HepG2 (cell line): ENCODE data around the gene RGS2. TPM values are rescaled to one million over a fixed set of nuclear protein-coding genes. Genes with fewer than 3 reads are reported as not detected.

Experiments
- ATF7-NPFF ChIP-seq: sonication (generic); formaldehyde crosslinking; IDR thresholded peaks from 2 replicates; pipeline ENCODE4 v1.8.1; 2023; ENCODE audit warnings: mild to moderate bottlenecking, low read depth, missing genetic modification reagents, moderate library complexity
- GATAD2A ChIP-seq: IDR thresholded peaks from 2 replicates; pipeline ENCODE4 v1.6.1; 2016
- HMG20B ChIP-seq: conservative IDR thresholded peaks from 2 replicates; pipeline ENCODE4 v1.6.1; 2016; ENCODE audit warnings: missing genetic modification reagents, missing compliant biosample characterization
- HNF4G ChIP-seq, 2 experiments: sonication (generic) in 1 of 2; formaldehyde crosslinking in 1 of 2; IDR thresholded peaks; 2 replicates each; pipeline versions ENCODE4 v1.4.0 to v1.6.1; 2011 to 2020; ENCODE audit warnings: borderline replicate concordance in 2 of 2, low read depth in 2 of 2, mild to moderate bottlenecking in 2 of 2, low read length in 1 of 2, missing genetic modification reagents in 1 of 2, moderate library complexity in 1 of 2
- JUN ChIP-seq: sonication (generic); formaldehyde crosslinking; IDR thresholded peaks from 2 replicates; pipeline ENCODE4 v1.4.0; 2020; ENCODE audit warnings: mild to moderate bottlenecking, missing genetic modification reagents
- LBX2 ChIP-seq: sonication (generic); formaldehyde crosslinking; IDR thresholded peaks from 2 replicates; pipeline ENCODE4 v1.5.0; 2020; ENCODE audit warnings: missing genetic modification reagents, mild to moderate bottlenecking, borderline replicate concordance
- NCOR1 ChIP-seq: fragments of 200-600 bp; sonication (generic); IDR thresholded peaks from 2 replicates; pipeline ENCODE4 v1.7.0; 2017; ENCODE audit warnings: antibody characterized with exemption, low read length, borderline replicate concordance
- PHB2 ChIP-seq: fragments of 450-650 bp; IDR thresholded peaks from 2 replicates; pipeline ENCODE4 v1.6.1; 2018; ENCODE audit not compliant: partially characterized antibody
- REST ChIP-seq, 2 experiments: IDR thresholded peaks; 2 replicates each; pipeline ENCODE4 v1.6.1; 2011 to 2012; ENCODE audit warnings: low read length in 2 of 2, borderline replicate concordance in 1 of 2, low read depth in 1 of 2, mild to moderate bottlenecking in 1 of 2, moderate library complexity in 1 of 2
- TFAP4 ChIP-seq: sonication (generic); IDR thresholded peaks from 2 replicates; pipeline ENCODE4 v1.6.1; 2016; ENCODE audit warnings: low read depth, borderline replicate concordance
- TMF1 ChIP-seq: sonication (generic); formaldehyde crosslinking; IDR thresholded peaks from 2 replicates; pipeline ENCODE4 v1.8.1; 2022; ENCODE audit warnings: low read depth, missing genetic modification reagents
- ZBTB1 ChIP-seq: sonication (generic); formaldehyde crosslinking; IDR thresholded peaks from 2 replicates; pipeline ENCODE4 v1.4.0; 2020; ENCODE audit warnings: missing genetic modification reagents, borderline replicate concordance
- ZBTB38 ChIP-seq: sonication (generic); formaldehyde crosslinking; IDR thresholded peaks from 2 replicates; pipeline ENCODE4 v1.5.1; 2020; ENCODE audit warnings: mild to moderate bottlenecking, missing genetic modification reagents
- ZBTB8A ChIP-seq: sonication (generic); formaldehyde crosslinking; IDR thresholded peaks from 2 replicates; pipeline ENCODE4 v1.4.0; 2020; ENCODE audit warnings: mild to moderate bottlenecking, low read depth, missing genetic modification reagents, borderline replicate concordance
- ZNF317 ChIP-seq: sonication (generic); formaldehyde crosslinking; IDR thresholded peaks from 2 replicates; pipeline ENCODE4 v1.5.0; 2020; ENCODE audit warnings: mild to moderate bottlenecking, missing genetic modification reagents
- ZNF512 ChIP-seq: sonication (generic); formaldehyde crosslinking; IDR thresholded peaks from 2 replicates; pipeline ENCODE4 v1.4.0; 2020; ENCODE audit warnings: mild to moderate bottlenecking, missing genetic modification reagents
- ZNF704 ChIP-seq: sonication (generic); formaldehyde crosslinking; IDR thresholded peaks from 2 replicates; pipeline ENCODE4 v1.8.1; 2023; ENCODE audit warnings: mild to moderate bottlenecking, inconsistent platforms, moderate library complexity, missing genetic modification reagents, borderline replicate concordance
- ZNF775 ChIP-seq: sonication (generic); formaldehyde crosslinking; IDR thresholded peaks from 2 replicates; pipeline ENCODE4 v1.4.0; 2020; ENCODE audit warnings: missing genetic modification reagents, mild to moderate bottlenecking, moderate library complexity, borderline replicate concordance
- ZNF878 ChIP-seq: sonication (generic); formaldehyde crosslinking; IDR thresholded peaks from 2 replicates; pipeline ENCODE4 v1.8.1; 2023; ENCODE audit warnings: mild to moderate bottlenecking, missing genetic modification reagents, moderate library complexity
- polyA plus RNA-seq, 8 experiments: library from polyadenylated mRNA; depleted of rRNA in 3 of 8; stranded (reverse) in 7 of 8; unstranded in 1 of 8; fragments of >200 nt; fragmentation: Illumina TruSeq in 4 of 8; extraction: Trizol in 4 of 8; gene quantifications; 2 replicates each; pipeline versions ENCODE4 v1.2.1 to v1.2.3, GENCODE V29; 2011 to 2016; ENCODE audit warnings: low read depth in 4 of 8, missing spikeins in 1 of 8, mixed read lengths in 1 of 8; ENCODE audit not compliant: insufficient read depth in 1 of 8
- total RNA-seq, 5 experiments: library from RNA; depleted of rRNA; stranded (reverse); fragments of >200 nt; fragmentation: Illumina TruSeq; extraction: Trizol; gene quantifications; 2 replicates each; pipeline ENCODE4 v1.2.3, GENCODE V29; 2016; ENCODE audit warnings: low read depth in 1 of 5

The RGS2 gene
- total and polyA plus RNA-seq, 2 of the 13 experiments (the other 11 are each of a cell fraction or from before 2014, with no cell fraction given) = 0.64 to 1.4 TPM

GRCh38 chr1:192808518-192809306 lies at the start of gene RGS2 (continued):
- peak in 1 of 2 experiments; percentile 6; a peak in 1 of 4 replicates for TF ChIP-seq REST (IDR thresholded peaks at IDR 0.05; ENCODE audit: borderline replicate concordance in 1 of 2, low read depth in 1 of 2, low read length in 2 of 2)
- TF ChIP-seq ZNF704 (CRISPR knock-in tag) = peak; percentile 95
- peak; percentile 18; the same call in 1 of the 2 replicates for TF ChIP-seq ZBTB38 (CRISPR knock-in tag)
- no peak for TF ChIP-seq HNF4G (IDR thresholded peaks at IDR 0.05; ENCODE audit: borderline replicate concordance, low read depth, low read length)
- TF ChIP-seq HNF4G (CRISPR knock-in tag; IDR thresholded peaks at IDR 0.05; ENCODE audit: borderline replicate concordance, low read depth) = no peak
- TF ChIP-seq TFAP4 = peak; percentile 47; the same call in 1 of the 2 replicates
- TF ChIP-seq ZBTB1 (CRISPR knock-in tag) = no peak
- TF ChIP-seq TMF1 (CRISPR knock-in tag) = 0 out of 2 replicates have a peak, but pooled peaks have one; percentile 61
- TF ChIP-seq ZNF317 (CRISPR knock-in tag) = 0 out of 2 replicates have a peak, but pooled peaks have one; percentile 53
- no peak for TF ChIP-seq NCOR1
- peak; percentile 36; the same call in 1 of the 2 replicates for TF ChIP-seq ATF7-NPFF (CRISPR knock-in tag)
- TF ChIP-seq LBX2 = peak; percentile 74; the same call in 1 of the 2 replicates
- 0 out of 2 replicates have a peak, but pooled peaks have one; percentile 67 for TF ChIP-seq ZBTB8A (CRISPR knock-in tag)
- TF ChIP-seq ZNF878 (CRISPR knock-in tag) = 0 out of 2 replicates have a peak, but pooled peaks have one; percentile 56
- peak; percentile 58; the same call in 1 of the 2 replicates for TF ChIP-seq JUN (CRISPR knock-in tag)
- TF ChIP-seq ZNF512 (CRISPR knock-in tag) = no peak
- 0 out of 2 replicates have a peak, but pooled peaks have one; percentile 36 for TF ChIP-seq ZNF775 (CRISPR knock-in tag)
- no peak for TF ChIP-seq PHB2
- no peak for TF ChIP-seq HMG20B (CRISPR knock-in tag)
- TF ChIP-seq GATAD2A (CRISPR knock-in tag) = no peak; the same call in 1 of the 2 replicates
